Tibial nerve (tissue), 3 donors: ENCODE results near the gene C5orf58.

ENCODE experiments used
- CTCF ChIP-seq, 5 experiments: fragments of 200-600 bp in 3 of 5; fragments of 450-650 bp in 2 of 5; sonication (generic) in 3 of 5; IDR thresholded peaks; one replicate each; pipeline ENCODE4 v1.5.1; 2016 to 2019; ENCODE audit warnings: antibody characterized with exemption in 5 of 5, mild to moderate bottlenecking in 3 of 5, moderate library complexity in 2 of 5
- POLR2A ChIP-seq, 2 donors: fragments of 450-650 bp; IDR thresholded peaks; one replicate each; pipeline ENCODE4 v1.6.1; 2017; ENCODE audit warnings: antibody characterized with exemption in 2 of 2, mild to moderate bottlenecking in 2 of 2, moderate library complexity in 2 of 2

GRCh38 chr5:170267431-170268152 lies 34.8 kb downstream of the C5orf58 start:
- peak; percentile 77 to 84 (median 79) for TF ChIP-seq CTCF (IDR thresholded peaks at IDR 0.05)
- no peak for TF ChIP-seq POLR2A (IDR thresholded peaks at IDR 0.05)
